Liver (tissue), 3 donors: Measurements from ENCODE around the gene USP49.

Source experiments
- ATF3 ChIP-seq: IDR thresholded peaks from 2 replicates; pipeline ENCODE4 v1.6.1; 2016; ENCODE audit warnings: antibody characterized with exemption
- CTCF ChIP-seq: fragments of 150-350 bp; IDR thresholded peaks from 2 replicates; pipeline ENCODE4 v1.5.1; 2017; ENCODE audit warnings: improper control_type of control experiment, low read depth, low read length; ENCODE audit not compliant: missing input control
- GABPA ChIP-seq, 2 donors: IDR thresholded peaks in 1 of 2; conservative IDR thresholded peaks in 1 of 2; 2 replicates each; pipeline ENCODE4 v1.6.1; 2016; ENCODE audit warnings: antibody characterized with exemption in 2 of 2, mild to moderate bottlenecking in 1 of 2, moderate library complexity in 1 of 2
- HNF4G ChIP-seq: IDR thresholded peaks from 2 replicates; pipeline ENCODE4 v1.6.1; 2016; ENCODE audit warnings: antibody characterized with exemption
- JUND ChIP-seq, 2 donors: IDR thresholded peaks; 2 replicates each; pipeline ENCODE4 v1.6.1; 2016; ENCODE audit warnings: antibody characterized with exemption in 2 of 2
- MAX ChIP-seq: IDR thresholded peaks from 2 replicates; pipeline ENCODE4 v1.6.1; 2016; ENCODE audit warnings: antibody characterized with exemption
- REST ChIP-seq: IDR thresholded peaks from 2 replicates; pipeline ENCODE4 v1.6.1; 2016; ENCODE audit warnings: antibody characterized with exemption, mild to moderate bottlenecking
- SP1 ChIP-seq: IDR thresholded peaks from 2 replicates; pipeline ENCODE4 v1.6.1; 2018; ENCODE audit warnings: antibody characterized with exemption, mild to moderate bottlenecking
- TAF1 ChIP-seq: conservative IDR thresholded peaks from 2 replicates; pipeline ENCODE4 v1.6.1; 2016; ENCODE audit warnings: antibody characterized with exemption, mild to moderate bottlenecking
- ZBTB33 ChIP-seq: IDR thresholded peaks from 2 replicates; pipeline ENCODE4 v1.6.1; 2016; ENCODE audit warnings: antibody characterized with exemption
- donor health status: healthy.
- donor health status: healthy.

GRCh38 chr6:41878246-41878645, 16.9 kb downstream of the USP49 start:
- TF ChIP-seq HNF4G (no peak), TAF1 (no peak), MAX (no peak), CTCF (no peak), JUND (IDR thresholded peaks at IDR 0.05) (no peak), SP1 (no peak), REST (no peak), GABPA (IDR thresholded peaks at IDR 0.05 in 1 of 2, conservative IDR thresholded peaks at IDR 0.05 in 1 of 2) (no peak), ZBTB33 (no peak), ATF3 (no peak)
